Neuronal stem cell (in vitro differentiated cells): ENCODE results near the gene PDK4.

Experiments used
- DNase-seq: peaks from one replicate; pipeline ENCODE4 v3.0.0-alpha.2; 2013; ENCODE audit warnings: low spot score
- H2AFZ ChIP-seq: one replicate; pipeline ENCODE4 v1.6.1; 2013; ENCODE audit warnings: mild to moderate bottlenecking, low read length, inconsistent platforms
- H2AK5ac ChIP-seq: 2 replicates; pipeline ENCODE4 v1.6.1; 2013; ENCODE audit warnings: low read depth, mild to moderate bottlenecking, inconsistent platforms, low read length, moderate library complexity, mixed read lengths
- H2BK120ac ChIP-seq: 2 replicates; pipeline ENCODE4 v1.6.1; 2013; ENCODE audit warnings: low read depth, mild to moderate bottlenecking, inconsistent platforms, low read length, moderate library complexity, mixed read lengths
- H2BK12ac ChIP-seq: one replicate; pipeline ENCODE4 v1.6.1; 2013; ENCODE audit warnings: low read length, inconsistent platforms
- H2BK15ac ChIP-seq: 2 replicates; pipeline ENCODE4 v1.6.1; 2013; ENCODE audit warnings: mild to moderate bottlenecking, low read length, inconsistent platforms, mixed read lengths
- H2BK5ac ChIP-seq: one replicate; pipeline ENCODE4 v1.6.1; 2013; ENCODE audit warnings: inconsistent platforms, mild to moderate bottlenecking, low read length, moderate library complexity
- H3K14ac ChIP-seq: one replicate; pipeline ENCODE4 v1.6.1; 2013; ENCODE audit warnings: low read length, inconsistent platforms
- H3K18ac ChIP-seq: 2 replicates; pipeline ENCODE4 v1.6.1; 2013; ENCODE audit warnings: low read length, inconsistent platforms
- H3K23ac ChIP-seq: 2 replicates; pipeline ENCODE4 v1.6.1; 2013; ENCODE audit warnings: low read depth, mild to moderate bottlenecking, mixed read lengths, low read length, inconsistent platforms; ENCODE audit not compliant: poor library complexity
- H3K27ac ChIP-seq: replicated peaks from 3 replicates; pipeline ENCODE4 v1.5.1; 2013; ENCODE audit warnings: low read length, inconsistent platforms
- H3K27me3 ChIP-seq, 3 experiments: 2 replicates each; pipeline ENCODE4 v1.6.1; 2013; ENCODE audit warnings: low read length in 3 of 3, mild to moderate bottlenecking in 2 of 3, inconsistent platforms in 1 of 3, low read depth in 1 of 3, mixed read lengths in 1 of 3, moderate library complexity in 1 of 3; ENCODE audit not compliant: control insufficient read depth in 3 of 3, insufficient read depth in 3 of 3
- H3K36me3 ChIP-seq, 2 donors: replicated peaks in 1 of 2; 2 replicates each; pipeline ENCODE4 v1.6.1; 2013; ENCODE audit warnings: low read length in 2 of 2; ENCODE audit not compliant: control insufficient read depth in 2 of 2, insufficient read depth in 2 of 2
- H3K4ac ChIP-seq: 2 replicates; pipeline ENCODE4 v1.6.1; 2013; ENCODE audit warnings: inconsistent platforms, mild to moderate bottlenecking, low read length, moderate library complexity
- H3K4me1 ChIP-seq, 2 donors: 1 replicate in 1 of 2; 2 replicates in 1 of 2; pipeline ENCODE4 v1.6.1; 2013; ENCODE audit warnings: low read length in 2 of 2, low read depth in 1 of 2; ENCODE audit not compliant: control insufficient read depth in 2 of 2, insufficient read depth in 1 of 2
- H3K4me2 ChIP-seq: one replicate; pipeline ENCODE4 v1.6.1; 2013; ENCODE audit warnings: mild to moderate bottlenecking, low read length, inconsistent platforms; ENCODE audit not compliant: insufficient read depth, poor library complexity, severe bottlenecking
- H3K4me3 ChIP-seq, 2 donors: 2 replicates each; pipeline ENCODE4 v1.5.1; 2013; ENCODE audit warnings: low read length in 2 of 2, mild to moderate bottlenecking in 2 of 2, inconsistent platforms in 1 of 2, moderate library complexity in 1 of 2
- H3K79me1 ChIP-seq: one replicate; pipeline ENCODE4 v1.6.1; 2013; ENCODE audit warnings: low read depth, mild to moderate bottlenecking, inconsistent platforms, low read length, moderate library complexity
- H3K9ac ChIP-seq: one replicate; pipeline ENCODE4 v1.6.1; 2013; ENCODE audit warnings: mild to moderate bottlenecking, low read depth, low read length, inconsistent platforms; ENCODE audit not compliant: poor library complexity
- H3K9me3 ChIP-seq, 2 donors: replicated peaks in 1 of 2; 2 replicates each; pipeline versions ENCODE3 to v1.6.1; 2013; ENCODE audit warnings: low read length in 2 of 2, mild to moderate bottlenecking in 2 of 2, inconsistent platforms in 1 of 2, low read depth in 1 of 2, mixed read lengths in 1 of 2, moderate library complexity in 1 of 2; ENCODE audit not compliant: control insufficient read depth in 2 of 2, insufficient read depth in 1 of 2
- H4K8ac ChIP-seq: one replicate; pipeline ENCODE4 v1.6.1; 2013; ENCODE audit warnings: low read depth, mild to moderate bottlenecking, inconsistent platforms, low read length, moderate library complexity
- H4K91ac ChIP-seq: one replicate; pipeline ENCODE4 v1.6.1; 2013; ENCODE audit warnings: low read length, low read depth, mild to moderate bottlenecking, inconsistent platforms; ENCODE audit not compliant: poor library complexity
- WGBS, 2 donors: extraction: QIAGEN DNeasy Blood & Tissue Kit; methylation state at CpG; one replicate each; pipeline ENCODE4 v1.1.7; 2013; ENCODE audit warnings: missing lambda C conversion rate in 2 of 2, mixed read lengths in 1 of 2; ENCODE audit not compliant: insufficient read length in 2 of 2, insufficient replicate concordance in 1 of 2; ENCODE audit errors: extremely low coverage in 2 of 2; 5-methylcytosine and 5-hydroxymethylcytosine counted together

Gene PDK4

DNA sequence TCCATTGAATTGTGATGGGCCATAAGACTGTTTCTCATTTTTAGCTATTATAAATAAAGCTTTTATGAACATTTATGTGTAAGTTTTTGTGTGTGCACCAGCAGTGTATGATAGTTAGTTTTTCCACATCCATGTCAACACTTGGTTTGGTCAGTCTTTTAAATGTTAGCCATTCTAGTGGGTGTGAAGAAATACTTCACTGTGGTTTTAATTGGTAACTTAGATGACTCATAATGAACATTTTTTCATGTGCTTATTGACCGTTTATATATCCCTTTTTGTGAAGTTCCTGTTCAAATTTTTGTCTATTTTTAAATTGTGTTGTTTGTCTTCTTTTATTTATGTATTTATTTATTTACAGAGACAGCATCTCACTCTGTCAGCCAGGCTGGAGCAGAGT is 23.6 kb upstream of the PDK4 start:
- Histone ChIP-seq H4K91ac (no peak overlapping the region), H3K18ac (no peak overlapping the region), H3K9ac (no peak overlapping the region), H3K4me1 (no peaks in the 10 kb centered on the region), H3K4ac (no peak overlapping the region), H2BK12ac (no peak overlapping the region), H3K23ac (no peak overlapping the region), H3K9me3 (no peaks in the 10 kb centered on the region), H3K79me1 (no peaks in the 10 kb centered on the region), H3K4me3 (no peak overlapping the region), H2BK120ac (no peak overlapping the region), H3K4me2 (no peak overlapping the region), H3K14ac (no peak overlapping the region), H2AFZ (no peak overlapping the region), H4K8ac (no peak overlapping the region), H3K27me3 (no peaks in the 10 kb centered on the region), H2AK5ac (no peak overlapping the region), H3K27ac (no peak overlapping the region), H2BK5ac (no peak overlapping the region), H2BK15ac (no peak overlapping the region), H3K36me3 (no peaks in the 10 kb centered on the region)
- no peak for DNase-seq
- whole genome bisulfite sequencing, 2 donors, result no CpG with 5 or more reads among the region's 1 CpG

GRCh38 chr7:95619517-95619916 is 23.2 kb upstream of the PDK4 start:
- no CpG with 5 or more reads among the region's 2 CpGs for WGBS, 2 donors

GRCh38 chr7:95614442-95614940 is 18.2 kb upstream of the PDK4 start:
- Histone ChIP-seq H3K18ac (no peak overlapping the region), H3K9me3 (peaks cover 0 to 8% of the 10 kb centered on the region in 2 donors), H2BK15ac (no peak overlapping the region), H2BK5ac (no peak overlapping the region), H3K79me1 (no peaks in the 10 kb centered on the region), H3K4me2 (no peak overlapping the region), H3K4me1 (peaks cover 0 to 6% of the 10 kb centered on the region in 2 donors), H2AFZ (no peak overlapping the region), H2BK120ac (no peak overlapping the region), H3K27me3 (no peaks in the 10 kb centered on the region), H4K91ac (no peak overlapping the region), H2AK5ac (no peak overlapping the region), H3K9ac (no peak overlapping the region), H3K23ac (no peak overlapping the region), H3K36me3 (no peaks in the 10 kb centered on the region), H3K14ac (no peak overlapping the region), H3K27ac (no peak overlapping the region), H3K4me3 (no peak overlapping the region), H2BK12ac (no peak overlapping the region), H4K8ac (no peak overlapping the region), H3K4ac (no peak overlapping the region)
- DNase-seq, result no peak
- no CpG with 5 or more reads among the region's 1 CpG for WGBS, 2 donors

More at GRCh38 chr7:95619517-95619916, 23.2 kb upstream of the PDK4 start:
- no peak overlapping the region for H3K4ac ChIP-seq
- H2BK12ac ChIP-seq, result no peak overlapping the region
- no peak overlapping the region for H3K4me2 ChIP-seq
- no peak overlapping the region for H2AFZ ChIP-seq
- H3K4me3 ChIP-seq, result no peak overlapping the region
- no peak overlapping the region for H4K8ac ChIP-seq
- no peaks in the 10 kb centered on the region for H3K4me1 ChIP-seq
- H2AK5ac ChIP-seq, result no peak overlapping the region
- H3K9ac ChIP-seq, result no peak overlapping the region
- no peaks in the 10 kb centered on the region for H3K27me3 ChIP-seq
- no peaks in the 10 kb centered on the region for H3K36me3 ChIP-seq
- H3K18ac ChIP-seq, result no peak overlapping the region
- H3K9me3 ChIP-seq, result peaks cover 0 to under 1% of the 10 kb centered on the region in 2 donors
- no peak overlapping the region for H2BK15ac ChIP-seq
- no peak overlapping the region for H3K23ac ChIP-seq
- H4K91ac ChIP-seq, result no peak overlapping the region
- H2BK120ac ChIP-seq, result no peak overlapping the region
- no peak overlapping the region for H3K14ac ChIP-seq
- H3K27ac ChIP-seq, result no peak overlapping the region
- no peaks in the 10 kb centered on the region for H3K79me1 ChIP-seq
- H2BK5ac ChIP-seq, result no peak overlapping the region
- no peak for DNase-seq

GRCh38 chr7:95611224-95611623 is 14.9 kb upstream of the PDK4 start:
- no peaks in the 10 kb centered on the region for H3K27me3 ChIP-seq
- H4K8ac ChIP-seq, result no peak overlapping the region
- H3K9ac ChIP-seq, result no peak overlapping the region
- no peak overlapping the region for H3K14ac ChIP-seq
- no peaks in the 10 kb centered on the region for H3K79me1 ChIP-seq
- H3K36me3 ChIP-seq, result no peaks in the 10 kb centered on the region
- no peak overlapping the region for H2BK15ac ChIP-seq
- no peak overlapping the region for H2BK120ac ChIP-seq
- H3K4me2 ChIP-seq, result no peak overlapping the region
- no peak overlapping the region for H4K91ac ChIP-seq
- peaks cover 0 to 8% of the 10 kb centered on the region in 2 donors for H3K9me3 ChIP-seq
- H3K27ac ChIP-seq, result no peak overlapping the region
- H2AFZ ChIP-seq, result no peak overlapping the region
- H3K4me3 ChIP-seq, result no peak overlapping the region
- H3K4me1 ChIP-seq, result peaks cover 3 to 20% of the 10 kb centered on the region in 2 donors
- H3K23ac ChIP-seq, result no peak overlapping the region
- WGBS, 2 donors, result no CpG with 5 or more reads among the region's 2 CpGs
- H2BK5ac ChIP-seq, result no peak overlapping the region
- no peak overlapping the region for H3K18ac ChIP-seq
- no peak overlapping the region for H2BK12ac ChIP-seq
- no peak overlapping the region for H2AK5ac ChIP-seq
- DNase-seq, result no peak
- no peak overlapping the region for H3K4ac ChIP-seq
